Activated naive CD4-positive, alpha-beta T cell treated with anti-CD3 and anti-CD28 coated beads, Interleukin-2, amount 50 U/mL, for 72 hours (primary cell): Measurements from ENCODE around the gene MAPKBP1. TPM values are rescaled to one million over a fixed set of nuclear protein-coding genes. Genes with fewer than 3 reads are reported as not detected.

ENCODE experiments used
- ATAC-seq, 2 donors: fragments of 150-1000 bp; cut with Tn5 transposase; 2 replicates each; pipeline ENCODE4 v1.10.0; 2021; ENCODE audit warnings: mild to moderate bottlenecking in 2 of 2, moderate library complexity in 2 of 2
- DNase-seq, 2 donors: peaks; one replicate each; pipeline ENCODE4 v3.0.0; 2021 to 2022; ENCODE audit warnings: low spot score in 2 of 2
- H3K27ac Mint-ChIP-seq, 2 donors: one replicate each; pipeline ENCODE4 v1.8.0; 2022; ENCODE audit warnings: mild to moderate bottlenecking in 2 of 2, mixed read lengths in 2 of 2
- H3K36me3 Mint-ChIP-seq, 2 donors: one replicate each; pipeline ENCODE4 v1.8.0; 2022; ENCODE audit warnings: mixed read lengths in 2 of 2
- H3K9me3 Mint-ChIP-seq, 2 donors: one replicate each; pipeline ENCODE4 v1.8.0; 2022; ENCODE audit warnings: mixed read lengths in 2 of 2
- total RNA-seq, 2 donors: library from RNA; stranded (reverse); gene quantifications; one replicate each; pipeline ENCODE4 v1.2.3, GENCODE V29; 2022

Gene MAPKBP1
- total RNA-seq, 2 donors from 2014 or later = 31.0 to 31.3 TPM

DNA sequence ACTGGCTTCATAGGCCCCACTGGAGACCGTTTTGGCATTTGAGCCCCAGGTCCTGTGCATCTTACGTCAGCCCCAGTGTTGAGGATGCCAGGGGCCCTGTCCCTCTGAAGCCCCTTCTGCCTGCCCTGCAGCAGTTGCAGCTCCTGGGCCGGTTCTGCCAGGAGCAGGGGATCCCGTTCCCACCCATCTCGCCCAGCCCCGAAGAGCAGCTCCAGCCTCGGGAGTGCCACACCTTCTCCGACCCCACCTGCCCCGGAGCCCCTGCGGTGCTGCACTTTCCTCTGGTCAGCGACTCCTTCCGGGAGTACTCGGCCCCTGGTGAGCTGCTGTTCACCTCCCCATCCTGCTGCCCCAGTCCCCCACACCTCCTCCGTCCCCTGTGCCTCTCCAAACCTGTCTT, 72.9 kb downstream of the MAPKBP1 start:
- Mint-ChIP-seq H3K9me3 (no peaks in the 10 kb centered on the region), H3K36me3 (no peaks in the 10 kb centered on the region), H3K27ac (peak overlapping the region in 1 of 2 donors; percentile 68)
- DNase-seq (no peak), ATAC-seq (no peak)

DNA sequence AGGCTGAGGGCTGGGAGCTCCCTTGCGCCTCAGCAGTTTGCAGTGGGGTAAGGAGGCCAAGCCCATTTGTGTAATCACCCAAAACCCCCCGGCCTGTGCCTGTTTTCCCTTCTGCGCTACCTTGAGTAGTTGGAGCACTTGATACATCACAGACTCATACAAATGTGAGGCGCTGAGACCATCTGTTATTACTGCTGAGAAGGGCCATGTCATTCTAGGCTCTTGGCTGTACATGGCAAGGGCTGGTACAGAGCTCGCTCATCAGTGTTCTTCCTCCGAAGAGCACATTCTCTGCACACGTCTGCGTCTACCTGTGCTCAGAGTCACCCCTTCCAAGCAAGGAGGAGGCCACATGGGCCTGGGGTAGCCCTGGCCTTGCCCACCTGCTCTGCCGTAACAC, 73.7 kb downstream of the MAPKBP1 start:
- no peaks in the 10 kb centered on the region for H3K36me3 Mint-ChIP-seq
- ATAC-seq (no peak), DNase-seq (no peak)
- no peaks in the 10 kb centered on the region for H3K9me3 Mint-ChIP-seq
- H3K27ac Mint-ChIP-seq = peak overlapping the region; percentile 36 to 68

DNA sequence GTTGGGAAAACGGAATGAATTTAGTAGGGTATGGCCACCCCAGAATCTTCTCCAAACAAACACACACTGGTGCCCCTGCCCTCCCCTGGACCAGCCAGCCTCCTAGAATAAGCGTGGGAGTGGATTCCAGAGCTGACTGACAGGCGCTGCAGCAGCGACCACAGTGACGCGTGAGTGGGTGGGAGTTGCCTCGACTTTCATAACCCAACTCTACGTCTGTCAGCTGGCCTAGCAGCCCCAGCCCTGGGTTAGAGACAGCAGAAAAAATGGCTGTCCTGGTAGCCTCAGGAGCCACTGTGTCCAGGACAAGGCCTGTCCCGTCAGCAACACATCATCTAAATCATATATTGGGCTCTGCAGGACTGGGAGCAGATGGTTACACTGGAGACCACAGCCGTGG, 74.3 kb downstream of the MAPKBP1 start:
- H3K36me3 Mint-ChIP-seq = no peaks in the 10 kb centered on the region
- peak overlapping the region in 1 of 2 donors; percentile 0 for H3K27ac Mint-ChIP-seq
- ATAC-seq = peak; percentile 43 to 68
- no peak for DNase-seq
- no peaks in the 10 kb centered on the region for H3K9me3 Mint-ChIP-seq

DNA sequence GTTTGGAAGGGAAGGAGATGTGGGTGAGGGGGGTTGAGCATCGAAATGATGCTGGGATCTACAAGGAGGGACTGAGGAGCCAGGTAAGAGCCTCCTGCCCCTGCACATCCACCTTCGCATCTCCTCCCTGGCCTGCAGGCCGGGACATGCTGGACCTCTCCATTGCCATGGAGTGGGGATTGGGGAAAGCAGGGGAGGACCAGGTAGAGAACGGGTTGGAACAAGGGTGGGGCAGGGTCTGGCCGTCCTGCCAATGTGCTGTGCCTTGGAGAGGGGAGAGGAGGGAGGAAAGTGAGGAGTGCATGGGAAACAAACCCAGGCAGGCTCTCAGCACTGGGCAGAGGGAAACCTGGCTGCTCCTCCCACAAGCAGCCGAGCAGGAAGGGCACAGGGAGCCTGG, 74.9 kb downstream of the MAPKBP1 start:
- H3K36me3 Mint-ChIP-seq = no peaks in the 10 kb centered on the region
- H3K9me3 Mint-ChIP-seq = no peaks in the 10 kb centered on the region
- ATAC-seq (no peak), DNase-seq (no peak)
- peak overlapping the region in 1 of 2 donors; percentile 0 for H3K27ac Mint-ChIP-seq

DNA sequence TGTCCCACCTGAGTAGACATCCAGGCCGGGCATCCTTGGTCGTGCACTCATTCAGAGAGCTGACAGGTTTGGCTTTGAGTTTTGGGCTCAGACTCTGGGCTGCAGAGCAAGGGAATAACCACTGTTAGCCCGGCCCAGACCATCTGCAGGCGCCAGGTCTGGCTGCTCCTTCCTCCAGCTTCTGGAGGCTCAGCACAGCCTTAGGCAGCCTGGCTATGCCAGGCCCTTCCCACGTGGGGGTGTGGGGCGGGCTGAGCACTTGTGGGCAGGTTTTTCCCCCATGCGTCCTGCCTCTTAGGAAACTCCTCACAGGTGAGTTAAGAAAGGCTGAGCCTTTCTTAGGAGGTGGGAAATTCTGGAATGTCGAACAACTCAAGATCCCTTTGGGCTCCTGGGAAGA, 75.6 kb downstream of the MAPKBP1 start:
- peak overlapping the region in 1 of 2 donors; percentile 0 for H3K27ac Mint-ChIP-seq
- no peak for ATAC-seq

DNA sequence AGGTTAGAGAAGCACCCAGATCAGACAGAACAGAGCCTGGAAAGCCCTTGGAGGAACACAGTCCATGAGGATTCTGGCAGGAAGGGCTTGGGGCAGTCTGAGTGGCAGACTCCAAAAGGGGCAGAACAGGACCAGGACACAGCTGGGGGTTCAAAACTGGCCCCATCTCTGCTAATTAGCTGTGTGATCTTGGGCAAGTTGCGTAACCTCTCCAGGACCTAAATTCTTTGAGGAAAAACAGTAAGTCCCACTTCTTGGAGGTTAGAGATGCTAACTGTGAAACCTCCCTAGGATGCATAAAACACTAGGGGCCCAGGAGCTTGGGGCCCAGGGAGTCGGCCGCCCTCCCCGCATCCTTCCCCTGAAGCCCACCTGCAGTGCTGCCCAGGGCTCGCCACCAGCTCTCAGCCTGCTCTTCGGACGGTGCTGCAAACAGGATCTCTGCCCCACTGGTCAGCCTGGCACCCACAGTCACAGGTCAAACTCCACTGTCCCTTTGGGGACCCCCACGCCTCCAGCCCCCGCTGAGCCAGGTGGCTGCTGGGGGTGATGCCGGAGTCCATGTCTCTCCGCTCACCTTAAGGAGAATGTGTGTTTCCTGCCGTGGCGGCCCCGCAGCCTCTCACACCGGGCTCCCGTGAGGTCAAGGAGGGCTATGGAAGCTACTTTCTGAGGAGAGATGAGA, 76.3 kb downstream of the MAPKBP1 start:
- Mint-ChIP-seq H3K27ac (no peak overlapping the region), H3K9me3 (no peaks in the 10 kb centered on the region), H3K36me3 (no peaks in the 10 kb centered on the region)
- DNase-seq = no peak
- ATAC-seq = no peak

More for the DNA sequence above, 75.6 kb downstream of the MAPKBP1 start:
- no peak for DNase-seq
- Mint-ChIP-seq H3K9me3 (no peaks in the 10 kb centered on the region), H3K36me3 (no peaks in the 10 kb centered on the region)

DNA sequence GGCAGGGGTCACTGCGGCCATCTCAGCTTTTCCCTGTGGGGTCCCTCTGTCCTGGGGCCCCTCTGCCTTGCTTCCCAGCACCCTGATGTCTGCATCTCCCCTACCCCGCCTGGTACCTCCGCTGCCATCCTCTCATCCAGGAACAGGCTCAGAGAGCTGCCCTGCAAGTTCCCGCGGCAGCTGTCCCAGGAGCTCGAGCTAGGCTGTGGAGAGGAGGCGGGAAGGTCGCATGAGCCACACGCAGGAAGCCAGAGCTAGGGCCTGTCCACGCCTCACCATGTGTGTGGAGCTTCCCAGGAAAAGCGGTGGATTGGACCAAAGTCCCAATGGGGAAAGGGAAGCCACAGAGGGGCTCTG, 76.9 kb downstream of the MAPKBP1 start:
- no peak overlapping the region for H3K27ac Mint-ChIP-seq
- ATAC-seq (no peak), DNase-seq (no peak)
- H3K9me3 Mint-ChIP-seq = no peaks in the 10 kb centered on the region
- no peaks in the 10 kb centered on the region for H3K36me3 Mint-ChIP-seq

DNA sequence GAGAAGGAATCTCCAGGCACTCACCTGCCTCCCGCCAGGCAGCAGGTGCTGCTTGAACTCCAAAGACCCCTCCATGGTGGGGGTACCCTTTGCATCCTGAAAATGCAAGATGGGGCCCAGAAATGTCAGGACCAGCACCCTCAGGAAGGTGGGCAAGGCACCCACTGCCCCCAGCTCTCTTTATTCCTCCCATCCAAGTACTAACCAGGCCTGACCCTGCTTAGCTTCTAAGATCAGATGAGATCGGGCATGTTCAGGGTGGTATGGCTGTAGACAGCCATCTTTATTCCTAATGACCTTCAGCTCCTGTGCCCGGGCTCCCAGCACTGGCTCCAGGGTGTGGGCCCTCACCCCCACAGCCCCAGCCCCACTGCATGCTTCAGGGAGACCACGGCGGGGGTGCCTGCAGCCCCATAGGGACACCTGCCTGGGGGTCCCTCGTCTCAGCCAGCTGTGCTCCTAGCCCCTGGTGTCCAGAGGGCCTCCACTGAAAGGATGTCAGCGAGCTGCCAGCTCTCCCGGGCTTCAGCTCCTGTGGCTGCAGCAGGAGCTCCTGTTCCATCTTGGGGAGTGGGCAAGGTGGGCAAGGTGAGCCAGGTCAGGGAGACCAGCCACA, 77.6 kb downstream of the MAPKBP1 start:
- Mint-ChIP-seq H3K9me3 (no peaks in the 10 kb centered on the region), H3K36me3 (no peaks in the 10 kb centered on the region), H3K27ac (no peak overlapping the region)
- ATAC-seq (no peak), DNase-seq (no peak)

DNA sequence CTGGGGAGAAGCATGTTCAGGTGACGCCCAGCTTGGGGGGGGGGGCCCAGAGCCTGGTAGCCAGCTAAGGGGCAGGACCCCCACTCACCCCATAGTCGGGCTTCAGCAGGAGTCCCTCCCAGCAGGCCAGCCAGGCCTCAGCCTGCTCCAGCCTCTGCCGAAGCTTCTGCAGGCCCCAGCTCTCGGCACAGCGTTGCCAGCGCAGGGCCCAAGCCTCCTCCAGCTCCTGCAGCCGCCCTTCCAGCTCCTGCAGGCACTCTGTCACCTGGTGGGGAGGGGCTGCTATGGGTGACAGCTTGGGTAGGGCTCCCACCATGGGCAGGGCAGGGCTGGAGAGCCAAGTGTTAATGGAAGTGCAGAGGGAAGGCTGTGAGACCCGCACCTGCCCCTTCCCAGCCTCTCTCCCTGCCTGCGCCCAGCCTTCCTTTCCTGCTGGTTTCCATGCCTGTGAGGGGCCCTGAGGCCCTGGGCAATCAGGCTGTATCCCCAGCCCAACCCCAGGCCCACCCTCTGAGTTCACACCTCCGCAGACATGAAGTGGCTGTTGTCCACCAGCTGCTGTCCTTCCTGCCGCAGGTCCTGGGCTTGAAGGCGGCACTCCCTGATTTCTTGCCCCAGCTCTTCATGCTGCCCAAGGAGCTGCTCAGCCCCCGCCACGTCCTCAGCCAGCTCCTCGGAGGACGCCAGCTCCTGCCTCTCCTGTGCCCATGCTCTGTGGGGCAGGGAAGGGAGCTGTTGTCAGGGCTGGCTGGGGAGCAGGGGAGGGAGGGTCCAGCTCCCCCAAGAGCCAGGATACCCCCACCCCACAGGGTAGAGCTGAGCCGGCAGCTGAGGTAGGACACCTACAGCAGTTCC, 78.7 kb downstream of the MAPKBP1 start:
- no peak for ATAC-seq
- no peaks in the 10 kb centered on the region for H3K36me3 Mint-ChIP-seq
- no peak overlapping the region for H3K27ac Mint-ChIP-seq
- no peak for DNase-seq
- H3K9me3 Mint-ChIP-seq = no peaks in the 10 kb centered on the region

DNA sequence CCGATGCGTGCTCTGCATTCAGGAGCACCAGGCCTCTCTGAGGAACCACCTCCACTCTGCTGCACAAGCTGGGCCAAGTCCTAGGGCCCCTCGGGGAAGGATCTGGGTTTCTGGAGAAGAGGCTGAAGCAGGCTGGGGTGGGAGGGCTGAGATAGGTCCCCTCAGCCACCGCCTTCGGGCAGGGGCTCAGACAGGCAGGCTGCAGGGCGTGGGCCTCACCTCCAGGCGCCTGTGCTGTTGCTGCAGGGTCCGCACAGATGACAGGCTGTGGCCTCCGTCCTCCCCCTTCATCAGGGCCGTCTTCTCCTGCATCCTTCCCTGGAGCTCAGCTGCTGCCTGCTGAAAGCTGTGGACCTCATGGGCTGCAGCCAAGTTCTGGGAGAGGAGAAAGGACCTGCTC, 79.5 kb downstream of the MAPKBP1 start:
- Mint-ChIP-seq H3K9me3 (no peaks in the 10 kb centered on the region), H3K36me3 (no peaks in the 10 kb centered on the region), H3K27ac (no peak overlapping the region)
- DNase-seq (no peak), ATAC-seq (no peak)

DNA sequence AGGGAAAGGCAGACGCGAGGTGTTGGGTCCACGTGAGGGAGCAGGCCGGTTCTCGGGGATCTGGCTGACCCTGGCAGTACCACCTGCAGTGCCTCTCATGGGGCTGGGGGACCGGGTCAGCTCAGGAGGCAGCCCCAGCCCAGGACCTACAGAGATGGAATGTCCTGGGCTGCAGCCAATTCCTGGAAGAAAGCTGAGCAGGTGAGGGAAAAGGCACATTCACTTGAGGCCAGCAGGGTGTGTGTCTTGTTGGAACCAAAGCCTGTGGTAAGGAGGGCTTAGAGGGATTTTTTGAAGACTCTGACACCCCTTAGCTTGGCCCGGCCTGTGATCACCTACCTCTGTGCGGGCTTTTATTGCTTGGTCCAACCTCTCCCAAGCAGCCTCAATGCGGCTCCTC, 80.2 kb downstream of the MAPKBP1 start:
- DNase-seq = no peak
- ATAC-seq = no peak
- Mint-ChIP-seq H3K36me3 (no peaks in the 10 kb centered on the region), H3K27ac (no peak overlapping the region), H3K9me3 (no peaks in the 10 kb centered on the region)

DNA sequence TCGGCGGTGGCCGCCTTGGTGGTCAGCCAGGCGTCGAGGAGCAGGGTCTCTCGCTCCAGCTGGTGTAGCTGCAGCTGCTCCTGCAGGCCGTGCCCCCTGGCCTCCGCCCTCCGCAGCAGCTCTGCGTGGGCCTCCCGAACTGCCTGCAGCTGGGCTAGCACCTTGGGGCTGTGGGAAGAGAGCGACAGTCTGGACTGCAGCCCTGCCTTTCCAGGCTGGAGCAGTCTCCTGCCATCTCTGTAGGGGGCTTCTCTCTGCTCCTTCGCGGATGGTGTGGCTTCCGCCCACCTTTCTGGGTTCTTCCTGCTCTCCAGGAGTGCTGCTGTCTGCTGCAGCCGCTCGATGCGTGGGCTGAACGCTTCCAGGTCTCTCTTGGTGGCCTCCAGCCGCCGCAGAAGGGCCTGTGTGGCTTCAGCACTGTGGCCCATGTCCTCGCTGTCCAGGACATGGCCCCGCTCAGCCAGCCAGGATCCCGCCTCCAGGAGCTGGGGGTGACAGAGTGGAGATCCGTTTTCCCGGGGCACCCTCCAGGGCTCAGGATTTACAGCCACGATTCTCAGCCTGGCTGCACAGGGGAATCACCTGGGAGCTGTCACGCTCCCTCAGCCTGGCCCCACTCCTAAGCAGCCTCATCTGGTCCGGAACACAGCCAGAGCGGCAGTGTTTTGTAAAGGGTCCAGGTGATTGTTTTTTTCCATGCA, 81.1 kb downstream of the MAPKBP1 start:
- DNase-seq (no peak), ATAC-seq (no peak)
- Mint-ChIP-seq H3K36me3 (no peaks in the 10 kb centered on the region), H3K9me3 (no peaks in the 10 kb centered on the region), H3K27ac (peak overlapping the region; percentile 36 to 44)

DNA sequence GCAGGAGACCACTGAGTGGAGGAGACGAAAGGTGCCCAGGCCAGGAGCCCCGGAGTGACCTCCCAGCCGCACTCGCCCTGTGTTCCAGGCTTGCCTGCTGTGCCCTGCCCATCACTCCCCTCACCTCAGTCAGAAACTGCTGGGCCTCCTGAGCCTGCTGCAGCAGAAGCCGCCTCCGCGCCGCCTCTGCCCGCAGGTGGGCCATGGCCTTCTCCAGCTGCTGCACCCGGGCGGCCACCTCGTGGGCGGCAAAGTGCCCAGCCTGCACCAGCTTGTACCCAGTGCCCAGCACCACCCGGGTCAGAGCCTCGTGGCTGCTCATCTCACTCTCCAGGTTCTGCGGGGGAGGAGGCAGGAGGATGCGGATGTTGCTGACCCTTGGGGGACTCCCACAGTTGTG, 82.0 kb downstream of the MAPKBP1 start:
- no peak for DNase-seq
- Mint-ChIP-seq H3K27ac (no peak overlapping the region), H3K9me3 (no peaks in the 10 kb centered on the region), H3K36me3 (no peaks in the 10 kb centered on the region)
- no peak for ATAC-seq

DNA sequence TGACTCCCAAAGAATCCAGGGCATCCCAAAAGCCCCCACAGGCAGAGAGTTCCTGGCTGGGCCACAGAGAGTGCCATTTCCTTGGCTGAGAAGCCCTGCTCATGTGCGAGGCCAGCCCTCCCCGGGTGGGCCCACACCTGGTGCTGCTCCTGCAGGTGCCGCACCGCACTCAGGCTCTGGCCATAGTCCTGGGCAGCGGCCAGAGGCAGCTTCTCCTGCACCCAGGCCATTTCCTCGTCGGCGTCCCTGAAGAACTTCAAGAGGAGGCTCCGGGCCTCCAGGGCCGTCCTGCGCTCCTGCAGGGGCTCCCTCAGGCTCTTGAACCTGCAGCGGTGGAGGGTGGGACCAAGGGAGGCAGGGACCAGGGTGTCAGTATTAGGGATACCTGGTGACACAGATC, 82.4 kb downstream of the MAPKBP1 start:
- Mint-ChIP-seq H3K27ac (no peak overlapping the region), H3K36me3 (no peaks in the 10 kb centered on the region), H3K9me3 (no peaks in the 10 kb centered on the region)
- DNase-seq (no peak), ATAC-seq (no peak)

DNA sequence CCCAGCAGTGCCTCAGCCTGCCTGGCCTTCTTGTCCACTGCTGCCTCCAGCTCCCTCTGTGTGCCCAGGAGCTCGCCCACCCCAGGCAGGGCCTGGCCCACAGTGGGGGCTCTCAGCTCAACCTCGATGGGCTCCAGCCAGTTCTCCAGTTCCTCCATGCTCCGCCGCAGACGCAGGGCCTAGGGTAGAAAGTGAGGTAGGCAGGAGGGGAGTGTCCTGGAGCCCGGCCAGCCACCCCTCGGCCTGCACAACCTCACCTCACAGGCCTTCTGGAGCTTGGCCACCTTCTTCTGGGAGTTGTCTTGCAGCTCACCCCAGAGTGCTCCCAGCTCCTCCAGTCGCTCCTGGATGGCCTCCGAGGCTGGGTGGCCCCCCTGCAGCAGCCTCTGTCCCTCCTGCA, 83.0 kb downstream of the MAPKBP1 start:
- no peak overlapping the region for H3K27ac Mint-ChIP-seq
- no peak for DNase-seq
- no peaks in the 10 kb centered on the region for H3K36me3 Mint-ChIP-seq
- H3K9me3 Mint-ChIP-seq = no peaks in the 10 kb centered on the region
- no peak for ATAC-seq

DNA sequence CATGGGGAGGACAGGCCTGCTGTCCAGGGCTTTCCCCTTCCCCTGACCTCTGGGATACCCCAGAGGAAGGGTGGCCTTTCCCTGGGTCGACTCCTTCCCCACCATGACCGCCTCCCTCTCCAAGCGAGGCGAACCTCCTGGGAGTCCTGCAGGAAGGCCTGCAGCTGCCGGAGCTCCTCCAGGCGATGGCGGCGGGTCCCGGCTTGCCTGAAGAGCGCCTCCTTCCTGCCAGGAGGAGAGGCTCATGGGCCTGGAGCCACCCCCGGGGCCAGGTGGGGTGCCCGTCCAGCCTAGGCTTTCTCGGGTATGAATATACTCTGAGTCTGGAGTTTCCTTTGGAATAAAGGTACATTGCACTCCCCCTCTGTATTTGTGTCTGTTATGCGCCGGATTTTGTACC, 84.5 kb downstream of the MAPKBP1 start:
- DNase-seq (no peak), ATAC-seq (no peak)
- Mint-ChIP-seq H3K36me3 (no peaks in the 10 kb centered on the region), H3K9me3 (no peaks in the 10 kb centered on the region), H3K27ac (no peak overlapping the region)
